Measurements from ENCODE around the gene QRFPR.

GRCh38 chr4:121340247-121340646 lies 40.6 kb downstream of the QRFPR start:
- TF ChIP-seq ELF4 (IDR thresholded peaks at IDR 0.05), result no peak
- no peak for TF ChIP-seq SP1 (IDR thresholded peaks at IDR 0.05)
- TF ChIP-seq FOXM1 (IDR thresholded peaks at IDR 0.05; ENCODE audit: borderline replicate concordance), result no peak
- no peak for TF ChIP-seq ARNT (IDR thresholded peaks at IDR 0.05)
- no peak for TF ChIP-seq FOXA1 (IDR thresholded peaks at IDR 0.05)
- no peak for TF ChIP-seq HDGF (IDR thresholded peaks at IDR 0.05; ENCODE audit: borderline replicate concordance)
- no peak for TF ChIP-seq LEF1 (IDR thresholded peaks at IDR 0.05; ENCODE audit: borderline replicate concordance)
- TF ChIP-seq TARDBP (IDR thresholded peaks at IDR 0.05), result no peak
- TF ChIP-seq FOXK2 (IDR thresholded peaks at IDR 0.05), result no peak
- TF ChIP-seq PKNOX1 (IDR thresholded peaks at IDR 0.05), result no peak
- no peak for TF ChIP-seq ZNF384 (IDR thresholded peaks at IDR 0.05)
- no peak for TF ChIP-seq SUZ12 (IDR thresholded peaks at IDR 0.05)
- TF ChIP-seq BHLHE40 (IDR thresholded peaks at IDR 0.05; ENCODE audit: borderline replicate concordance), result no peak
